IgD-negative memory B cell (primary cell): ENCODE data around the gene DNAJC6. TPM values are rescaled to one million over a fixed set of nuclear protein-coding genes. Genes with fewer than 3 reads are reported as not detected.
"Not testable (repeated sequence)": the region's sequence is repeated elsewhere in the genome, so short reads cannot be mapped to it uniquely, and the experiment has no call there.

ENCODE experiments used
- H3K27ac Mint-ChIP-seq, 3 donors: one replicate each; pipeline ENCODE4 v1.8.0; 2020 to 2022; ENCODE audit warnings: mild to moderate bottlenecking in 3 of 3, mixed read lengths in 3 of 3, moderate library complexity in 1 of 3
- H3K27me3 Mint-ChIP-seq: one replicate; pipeline ENCODE4 v1.8.0; 2021; ENCODE audit warnings: mixed read lengths
- H3K36me3 Mint-ChIP-seq: one replicate; pipeline ENCODE4 v1.8.0; 2020; ENCODE audit warnings: mild to moderate bottlenecking, mixed read lengths
- H3K4me1 Mint-ChIP-seq, 3 donors: one replicate each; pipeline ENCODE4 v1.8.0; 2020 to 2022; ENCODE audit warnings: mixed read lengths in 3 of 3, mild to moderate bottlenecking in 1 of 3
- H3K4me3 Mint-ChIP-seq, 4 donors: one replicate each; pipeline ENCODE4 v1.8.0; 2020 to 2022; ENCODE audit warnings: mild to moderate bottlenecking in 4 of 4, mixed read lengths in 4 of 4, moderate library complexity in 3 of 4
- H3K9me3 Mint-ChIP-seq, 3 donors: one replicate each; pipeline ENCODE4 v1.8.0; 2020 to 2021; ENCODE audit warnings: mixed read lengths in 3 of 3, mild to moderate bottlenecking in 1 of 3
- polyA plus RNA-seq: library from polyadenylated mRNA; unstranded; fragments of 300-500 nt; fragmentation: Illumina TruSeq; gene quantifications from one replicate; pipeline ENCODE4 v1.2.3, GENCODE V29; 2021

Gene DNAJC6
- polyA plus RNA-seq, 1 donor from 2014 or later = 1.1 TPM

DNA sequence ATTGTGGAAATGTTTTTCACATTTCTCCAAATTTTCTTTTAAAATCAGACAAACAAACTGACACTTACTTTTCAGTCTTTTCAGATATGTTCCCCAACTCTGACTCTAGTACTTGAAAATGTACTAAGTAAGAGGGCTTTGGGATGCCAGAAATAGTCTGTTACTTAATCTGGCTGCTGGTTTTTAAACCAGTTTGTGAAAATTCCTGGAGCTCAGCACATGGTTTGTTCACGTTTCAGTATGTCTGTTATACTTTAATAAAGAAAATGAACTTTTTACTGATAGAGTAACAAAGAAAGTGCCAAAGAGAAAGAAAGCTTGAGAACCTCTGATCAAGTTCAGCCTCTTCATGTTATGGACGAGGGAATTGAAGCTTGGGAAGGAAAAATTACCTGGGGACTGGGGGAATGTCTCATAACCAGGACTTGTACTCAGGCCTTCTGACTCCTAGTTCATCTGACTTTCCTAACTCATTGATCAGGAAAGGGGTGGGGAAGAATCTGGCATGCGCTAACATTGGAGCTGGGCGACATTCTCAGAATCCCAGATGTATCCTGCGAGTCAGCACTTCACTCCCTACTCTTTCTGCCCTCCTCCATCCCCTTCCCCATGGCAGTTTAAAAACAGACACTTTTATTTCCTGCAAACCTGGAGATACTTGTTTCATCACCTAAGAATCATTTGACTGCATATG lies 30.8 kb upstream of the DNAJC6 start:
- Mint-ChIP-seq H3K4me3 (no peak overlapping the region), H3K27ac (no peak overlapping the region), H3K9me3 (peaks cover 0 to 1% (median 0%) of the 10 kb centered on the region in 3 donors), H3K4me1 (no peaks in the 10 kb centered on the region), H3K36me3 (peaks cover 2% of the 10 kb centered on the region), H3K27me3 (peaks cover 12% of the 10 kb centered on the region)

DNA sequence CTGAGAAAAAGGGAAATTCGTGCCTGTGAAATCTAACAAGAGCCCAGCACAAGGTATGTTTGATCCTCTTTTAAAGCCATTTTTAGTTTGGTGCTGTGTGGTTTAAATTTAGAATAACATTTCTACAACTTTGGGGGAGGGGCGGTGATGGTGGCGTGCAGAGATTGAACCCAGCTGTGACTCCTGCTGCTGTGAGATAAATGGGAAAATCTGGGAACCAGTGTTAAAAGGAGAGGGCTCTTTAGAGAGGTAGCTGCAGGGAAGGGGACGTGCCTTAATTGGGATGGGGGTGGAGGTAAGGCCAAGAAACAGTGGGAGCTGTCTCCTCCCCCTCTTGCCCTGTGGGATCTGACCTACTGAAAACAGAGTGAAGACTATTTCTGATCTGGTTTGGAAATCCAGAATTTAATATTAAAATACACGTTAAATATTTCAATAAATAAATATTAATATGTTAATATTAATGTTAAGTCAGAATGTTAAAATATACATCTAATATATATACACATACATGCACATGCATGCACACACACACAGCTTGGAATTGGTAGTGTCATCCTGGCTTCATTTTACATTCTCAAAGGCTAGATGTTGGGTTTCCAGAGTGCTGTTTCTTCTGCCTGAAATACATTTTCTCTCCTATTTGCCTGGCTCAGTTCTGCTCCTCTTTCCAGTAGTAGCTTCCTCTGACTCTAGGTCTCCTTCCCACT lies 30.1 kb upstream of the DNAJC6 start:
- Mint-ChIP-seq H3K27me3 (peaks cover 15% of the 10 kb centered on the region), H3K4me1 (no peaks in the 10 kb centered on the region), H3K9me3 (peaks cover 0 to 3% (median 0%) of the 10 kb centered on the region in 3 donors), H3K36me3 (peaks cover 2% of the 10 kb centered on the region), H3K4me3 (no peak overlapping the region), H3K27ac (no peak overlapping the region)

DNA sequence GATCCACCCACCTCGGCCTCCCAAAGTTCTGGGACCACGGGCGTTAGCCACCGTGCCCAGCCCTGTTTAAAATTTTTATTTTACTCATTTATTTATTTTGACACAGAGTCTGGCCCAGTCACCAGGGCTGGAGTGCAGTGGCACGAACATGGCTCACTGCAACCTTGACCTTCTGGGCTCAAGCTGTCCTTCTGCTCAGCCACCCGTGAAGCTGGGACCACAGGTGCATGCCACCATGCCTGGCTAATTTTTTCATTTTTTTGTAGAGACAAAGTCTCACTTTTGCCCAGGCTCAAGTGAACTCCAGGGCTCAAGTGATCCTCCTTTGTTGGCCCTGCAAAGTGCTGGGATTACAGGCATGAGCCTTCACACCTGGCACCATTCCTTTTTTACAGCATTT lies 27.5 kb upstream of the DNAJC6 start:
- Mint-ChIP-seq H3K27ac (no peak overlapping the region), H3K4me1 (no peaks in the 10 kb centered on the region), H3K4me3 (no peak overlapping the region), H3K27me3 (peaks cover 10% of the 10 kb centered on the region), H3K9me3 (peaks cover 0 to 2% (median 0%) of the 10 kb centered on the region in 3 donors), H3K36me3 (peaks cover 2% of the 10 kb centered on the region)

DNA sequence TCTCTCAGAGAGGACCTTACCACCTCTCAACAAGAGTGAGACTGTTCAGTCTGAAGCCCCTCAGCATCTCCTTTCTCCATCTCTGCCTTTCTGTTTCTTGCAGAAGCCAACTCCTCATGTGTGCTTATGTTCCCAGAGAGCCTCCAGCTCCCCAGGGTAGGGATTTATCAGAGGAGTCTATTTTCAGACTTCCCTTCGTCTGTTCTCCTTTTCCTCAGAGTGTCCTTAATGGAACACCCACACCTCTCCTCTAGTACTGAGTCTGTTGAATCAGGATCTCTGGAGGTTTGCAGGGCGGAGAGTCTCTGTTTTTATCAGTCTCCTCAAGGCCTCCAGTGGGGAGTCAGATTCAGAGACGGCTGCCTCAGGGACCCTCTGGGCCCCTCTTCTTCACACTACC lies 25.1 kb upstream of the DNAJC6 start:
- H3K4me1 Mint-ChIP-seq = no peaks in the 10 kb centered on the region
- no peak overlapping the region for H3K4me3 Mint-ChIP-seq
- H3K27ac Mint-ChIP-seq = no peak overlapping the region
- H3K27me3 Mint-ChIP-seq = peaks cover 8% of the 10 kb centered on the region
- peaks cover 0 to 2% (median 0%) of the 10 kb centered on the region in 3 donors for H3K9me3 Mint-ChIP-seq
- H3K36me3 Mint-ChIP-seq = no peaks in the 10 kb centered on the region

DNA sequence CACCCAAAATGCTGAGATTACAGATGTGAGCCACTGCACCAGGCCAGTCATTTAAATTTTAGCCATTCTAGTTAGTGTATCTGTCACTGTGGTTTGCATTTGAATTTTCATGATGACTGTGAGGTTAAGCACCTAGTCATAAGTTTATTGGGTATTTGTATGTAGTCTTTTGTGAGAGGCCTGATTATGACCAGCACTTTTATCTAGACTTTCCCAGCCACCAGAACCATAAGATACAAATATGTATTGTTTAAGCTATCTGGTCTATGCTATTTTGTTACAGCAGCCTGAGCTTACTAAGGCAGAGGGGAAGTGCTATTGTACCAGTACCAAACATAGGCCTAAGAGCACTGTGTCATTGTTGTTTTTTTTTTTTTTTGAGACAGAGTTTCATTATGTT lies 19.9 kb upstream of the DNAJC6 start:
- Mint-ChIP-seq H3K4me3 (peak overlapping the region in 1 of 4 donors; percentile 52), H3K27ac (no peak overlapping the region), H3K36me3 (no peaks in the 10 kb centered on the region), H3K27me3 (peaks cover 3% of the 10 kb centered on the region), H3K9me3 (no peaks in the 10 kb centered on the region), H3K4me1 (no peaks in the 10 kb centered on the region)

DNA sequence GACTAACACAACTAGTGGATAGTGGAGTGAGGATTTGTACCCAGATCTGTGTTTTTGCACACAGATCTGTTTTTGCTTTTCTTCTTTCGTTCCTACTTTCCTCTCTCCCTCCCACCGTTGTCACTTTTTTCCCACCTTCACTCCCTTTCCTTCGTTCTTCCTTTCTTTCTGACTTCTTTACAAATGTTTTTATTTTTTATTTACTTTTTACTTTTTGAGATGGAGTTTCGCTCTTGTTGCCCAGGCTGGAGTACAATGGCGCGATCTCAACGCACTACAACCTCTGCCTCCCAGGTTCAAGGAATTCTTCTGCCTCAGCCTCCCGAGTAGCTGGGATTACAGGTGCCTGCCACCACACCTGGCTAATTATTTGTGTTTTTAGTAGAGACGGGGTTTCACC lies 17.5 kb upstream of the DNAJC6 start:
- H3K27ac Mint-ChIP-seq, H3K4me3 Mint-ChIP-seq, H3K27me3 Mint-ChIP-seq, H3K36me3 Mint-ChIP-seq, H3K9me3 Mint-ChIP-seq, H3K4me1 Mint-ChIP-seq: not testable (repeated sequence)

DNA sequence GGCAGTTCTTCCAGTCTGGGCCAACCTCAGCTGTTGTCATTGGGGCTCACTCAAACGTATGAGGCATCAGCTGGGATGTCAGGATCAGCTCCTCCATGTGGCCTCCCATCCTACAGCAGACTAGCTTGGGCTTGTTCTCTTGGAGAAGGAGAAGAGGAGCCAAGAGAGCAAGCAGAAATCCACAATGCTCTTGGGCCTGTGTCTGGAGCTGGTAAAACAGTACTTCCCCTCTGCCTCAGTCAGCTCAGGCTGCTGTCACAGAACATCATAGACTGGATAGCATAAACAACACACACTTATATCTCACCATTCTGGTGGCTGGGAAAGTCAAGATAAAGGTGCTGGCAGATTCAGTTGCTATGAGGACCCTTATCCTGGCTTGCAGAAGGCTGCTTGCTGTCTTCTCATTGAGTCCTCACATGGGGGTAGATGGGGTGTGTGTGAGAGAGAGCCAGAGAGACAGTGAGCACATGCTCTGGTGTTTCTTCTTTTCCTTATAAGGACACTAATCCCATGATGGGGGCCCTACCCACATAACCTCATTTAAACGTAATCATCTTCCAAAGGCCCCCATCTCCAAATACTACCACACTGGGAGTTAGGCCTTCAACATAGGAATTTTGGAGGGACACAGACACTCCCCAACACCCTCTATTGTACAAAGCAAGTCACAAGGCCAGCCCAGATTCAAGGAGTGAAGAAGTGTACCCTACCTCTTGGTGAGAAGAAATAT lies 16.3 kb upstream of the DNAJC6 start:
- Mint-ChIP-seq H3K27me3 (peaks cover 6% of the 10 kb centered on the region), H3K4me3 (no peak overlapping the region), H3K27ac (no peak overlapping the region), H3K36me3 (peaks cover 2% of the 10 kb centered on the region), H3K9me3 (peaks cover 0 to 3% (median 2%) of the 10 kb centered on the region in 3 donors), H3K4me1 (no peaks in the 10 kb centered on the region)

DNA sequence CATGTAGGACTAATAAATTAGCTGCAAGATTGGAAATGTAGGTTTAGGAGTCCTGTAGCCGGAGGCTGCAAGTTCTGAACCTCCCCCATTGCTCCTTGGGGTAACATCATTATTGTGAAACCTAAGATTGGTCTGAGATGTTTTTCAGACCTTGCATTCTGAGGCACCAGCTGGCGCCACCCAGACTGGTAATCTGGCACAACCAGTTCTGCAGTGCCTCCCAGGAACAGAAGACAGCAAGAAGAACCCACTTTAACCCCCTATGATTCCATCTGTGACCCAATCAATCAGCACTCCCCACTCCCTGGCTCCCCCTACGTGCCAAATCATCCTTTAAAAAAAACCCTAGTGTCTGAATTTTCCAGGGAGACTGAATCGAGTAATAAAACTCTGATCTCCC lies 11.6 kb upstream of the DNAJC6 start:
- Mint-ChIP-seq H3K4me3 (no peak overlapping the region), H3K27me3 (peaks cover 6% of the 10 kb centered on the region), H3K36me3 (peaks cover 2% of the 10 kb centered on the region), H3K9me3 (peaks cover 0 to 3% (median 3%) of the 10 kb centered on the region in 3 donors), H3K4me1 (no peaks in the 10 kb centered on the region), H3K27ac (no peak overlapping the region)

DNA sequence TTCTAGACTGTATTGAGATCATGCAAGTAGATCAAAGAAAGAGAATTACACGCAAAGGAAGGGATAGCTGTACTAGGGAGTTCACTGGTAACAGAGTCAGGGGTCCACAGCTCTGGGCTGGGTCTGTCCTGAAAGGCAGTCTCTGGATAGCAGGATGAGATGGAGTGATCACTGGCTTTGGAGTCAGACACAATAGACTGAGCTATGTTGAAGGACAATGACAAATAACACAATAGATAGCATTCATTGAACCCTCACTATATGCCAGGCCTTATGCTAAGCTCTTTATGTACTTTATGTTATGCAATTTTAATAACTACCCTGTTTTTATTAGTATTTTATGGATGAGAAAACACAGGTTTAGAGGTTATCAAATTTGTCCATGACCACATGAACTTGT lies 10.0 kb upstream of the DNAJC6 start:
- no peak overlapping the region for H3K4me3 Mint-ChIP-seq
- H3K27ac Mint-ChIP-seq = no peak overlapping the region
- peaks cover 0 to 5% (median 3%) of the 10 kb centered on the region in 3 donors for H3K9me3 Mint-ChIP-seq
- peaks cover 2% of the 10 kb centered on the region for H3K36me3 Mint-ChIP-seq
- H3K27me3 Mint-ChIP-seq = peaks cover 7% of the 10 kb centered on the region
- no peaks in the 10 kb centered on the region for H3K4me1 Mint-ChIP-seq

DNA sequence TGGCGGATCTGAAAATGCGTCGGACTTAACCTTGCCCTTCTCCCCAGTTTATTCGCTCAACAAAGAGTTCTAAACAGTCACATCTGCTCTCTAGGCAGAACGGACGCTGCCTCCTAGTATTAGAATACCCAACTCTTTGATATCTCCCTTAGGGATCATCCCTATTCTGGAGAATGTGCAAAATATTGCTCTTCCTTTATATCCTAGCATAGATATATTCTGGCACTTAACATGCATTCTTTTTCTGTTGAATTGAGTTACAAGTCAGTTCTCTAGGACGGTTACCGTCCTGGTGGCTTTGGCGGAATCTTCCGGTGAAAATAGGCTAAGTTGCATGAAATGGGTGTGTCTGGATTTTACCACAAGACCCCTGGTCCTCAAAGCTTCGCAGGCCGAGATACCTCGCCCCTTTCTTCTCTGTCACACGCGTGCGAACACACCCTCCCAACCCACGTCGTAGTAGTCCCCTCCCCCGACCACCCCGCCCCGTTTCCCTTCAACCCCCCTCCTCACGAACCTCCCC lies 501 bp upstream of the DNAJC6 start:
- no peak overlapping the region for H3K27ac Mint-ChIP-seq
- H3K9me3 Mint-ChIP-seq = peaks cover 0 to 2% (median 1%) of the 10 kb centered on the region in 3 donors
- no peaks in the 10 kb centered on the region for H3K36me3 Mint-ChIP-seq
- peaks cover 30% of the 10 kb centered on the region for H3K27me3 Mint-ChIP-seq
- peaks cover 0 to 2% (median 0%) of the 10 kb centered on the region in 3 donors for H3K4me1 Mint-ChIP-seq
- no peak overlapping the region for H3K4me3 Mint-ChIP-seq

DNA sequence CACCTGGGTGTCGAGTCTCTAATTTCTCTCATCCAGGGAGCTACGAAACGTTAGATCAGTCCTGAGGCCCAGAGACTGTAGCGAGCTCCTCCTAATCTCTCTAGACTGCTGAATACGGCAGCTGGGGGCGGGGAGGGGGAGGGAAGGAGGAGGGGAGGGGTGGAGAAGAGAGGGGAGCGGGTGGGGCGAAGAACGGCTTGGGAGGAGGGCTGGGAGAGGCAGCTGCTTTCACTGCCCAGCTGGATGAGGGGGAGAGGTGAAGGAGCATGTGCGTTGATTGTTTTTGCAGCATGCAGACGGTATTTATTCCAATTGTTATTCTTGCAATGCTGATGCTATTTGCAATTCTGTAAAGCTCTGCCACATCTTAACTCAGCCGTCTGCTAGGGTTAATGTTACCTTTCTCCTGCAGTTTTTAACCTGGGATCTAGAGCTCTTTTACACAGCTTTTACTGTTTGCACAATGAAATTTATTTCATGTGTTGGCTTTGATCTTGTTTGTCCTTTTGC lies 790 bp downstream of the DNAJC6 start:
- peaks cover 30% of the 10 kb centered on the region for H3K27me3 Mint-ChIP-seq
- H3K27ac Mint-ChIP-seq = no peak overlapping the region
- H3K9me3 Mint-ChIP-seq = peaks cover 0 to 2% (median 1%) of the 10 kb centered on the region in 3 donors
- no peaks in the 10 kb centered on the region for H3K36me3 Mint-ChIP-seq
- H3K4me3 Mint-ChIP-seq = peak overlapping the region in 1 of 4 donors; percentile 41
- peaks cover 0 to 2% (median 0%) of the 10 kb centered on the region in 3 donors for H3K4me1 Mint-ChIP-seq

DNA sequence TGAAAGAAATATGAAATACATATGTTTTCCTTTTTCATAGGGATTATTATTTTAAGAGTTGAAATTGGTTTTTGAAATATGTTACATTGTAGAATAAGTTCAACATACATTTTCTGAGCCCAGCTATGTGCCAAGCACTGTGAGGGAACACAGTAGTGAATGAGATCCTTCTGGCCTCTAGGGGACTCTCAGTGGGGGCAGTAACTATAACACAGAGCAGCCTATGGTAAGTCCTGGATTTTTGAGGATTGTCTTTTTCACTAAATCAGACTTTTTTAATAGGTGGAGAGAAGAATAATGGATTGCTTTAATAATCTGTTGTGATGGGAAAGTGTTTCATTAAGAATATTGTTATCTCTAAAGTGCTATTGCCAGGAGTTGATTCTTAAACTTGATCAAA lies 2.4 kb downstream of the DNAJC6 start:
- Mint-ChIP-seq H3K4me1 (peaks cover 0 to 2% (median 0%) of the 10 kb centered on the region in 3 donors), H3K27me3 (peaks cover 32% of the 10 kb centered on the region)

DNA sequence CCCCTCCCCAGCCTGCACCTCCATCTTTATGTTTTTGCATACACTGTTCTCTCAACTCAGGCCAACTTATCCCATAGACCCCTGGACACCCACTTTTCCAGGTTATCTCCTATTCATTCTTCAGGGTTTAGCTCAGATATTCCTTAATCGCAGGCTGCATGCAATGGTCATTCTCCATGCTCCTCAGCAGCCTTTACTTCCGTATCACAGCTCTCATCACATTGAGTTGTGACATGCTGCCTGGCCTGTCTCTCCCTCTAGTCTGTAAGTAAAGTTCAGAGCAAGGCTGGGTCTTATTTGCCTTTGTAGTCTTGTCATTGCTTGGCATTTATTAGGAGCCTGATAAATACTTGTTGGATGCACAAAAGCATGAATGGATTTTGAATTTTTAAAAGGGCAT lies 6.9 kb downstream of the DNAJC6 start:
- Mint-ChIP-seq H3K4me1 (no peaks in the 10 kb centered on the region), H3K27ac (no peak overlapping the region), H3K36me3 (no peaks in the 10 kb centered on the region), H3K27me3 (peaks cover 21% of the 10 kb centered on the region), H3K4me3 (no peak overlapping the region), H3K9me3 (peaks cover 0 to 2% (median 0%) of the 10 kb centered on the region in 3 donors)

More for the DNA sequence above, 2.4 kb downstream of the DNAJC6 start:
- H3K9me3 Mint-ChIP-seq = peaks cover 0 to 2% (median 1%) of the 10 kb centered on the region in 3 donors
- H3K36me3 Mint-ChIP-seq = no peaks in the 10 kb centered on the region
- no peak overlapping the region for H3K27ac Mint-ChIP-seq
- H3K4me3 Mint-ChIP-seq = no peak overlapping the region

DNA sequence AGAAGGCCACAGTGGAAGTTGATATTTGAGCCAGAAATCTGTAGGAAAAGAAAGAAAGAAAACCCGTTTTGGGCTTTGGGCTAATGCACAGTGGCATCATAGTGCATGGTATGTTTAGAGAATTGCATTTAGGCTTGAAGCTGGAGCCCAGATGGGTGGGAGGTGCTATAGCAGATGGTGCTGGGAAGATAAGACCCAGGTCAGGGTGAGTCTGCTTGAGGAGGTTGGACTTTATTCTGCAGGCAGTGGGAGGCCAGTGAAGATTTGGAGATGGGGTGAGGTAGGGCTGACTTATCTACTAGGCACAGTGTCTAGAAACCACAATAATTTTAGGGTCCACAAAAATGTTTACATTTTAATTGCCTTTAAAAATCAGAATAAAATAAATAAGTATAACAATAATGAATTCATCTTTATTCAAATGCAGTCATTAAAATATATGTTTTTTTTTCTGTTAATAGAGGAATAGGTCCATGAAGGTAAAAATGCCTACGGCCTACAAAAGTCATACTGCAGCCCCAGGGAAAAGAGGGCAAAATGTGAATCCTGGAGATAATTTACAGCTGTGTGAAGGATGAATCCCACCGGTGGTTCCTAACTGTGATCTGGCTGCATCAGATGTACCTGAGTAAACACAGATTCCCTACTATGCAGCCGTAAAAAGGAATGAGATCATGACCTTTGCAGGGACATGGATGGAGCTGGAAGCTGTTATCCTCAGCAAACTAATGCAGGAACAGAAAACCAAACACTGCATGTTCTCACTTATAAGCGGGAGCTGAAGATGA lies 8.7 kb downstream of the DNAJC6 start:
- Mint-ChIP-seq H3K27ac (no peak overlapping the region), H3K36me3 (peaks cover 2% of the 10 kb centered on the region), H3K9me3 (peaks cover 0 to 4% (median under 1%) of the 10 kb centered on the region in 3 donors), H3K4me1 (no peaks in the 10 kb centered on the region), H3K4me3 (no peak overlapping the region), H3K27me3 (peaks cover 16% of the 10 kb centered on the region)
